Posterior cingulate gyrus (tissue), 11 donors: ENCODE measurements around the gene FBXO10.

ENCODE experiments used
- DNase-seq, 10 donors: peaks; one replicate each; pipeline versions ENCODE4 v3.0.0 to v3.0.0-alpha.2; 2020 to 2021; ENCODE audit warnings: mixed read lengths in 3 of 10
- intact Hi-C: fragments of 100-400 bp; cut with DNase I; formaldehyde crosslinking; loops from one replicate; pipeline ENCODE4 v1.15.1; 2023

FBXO10 gene

GRCh38 chr9:37554318-37554717 lies 21.9 kb downstream of the FBXO10 start:
- DNase-seq, result no peak
- intact Hi-C loops, result no loop called here

GRCh38 chr9:37551888-37552287 lies 24.3 kb downstream of the FBXO10 start:
- intact Hi-C loops, result no loop called here
- no peak for DNase-seq

DNA sequence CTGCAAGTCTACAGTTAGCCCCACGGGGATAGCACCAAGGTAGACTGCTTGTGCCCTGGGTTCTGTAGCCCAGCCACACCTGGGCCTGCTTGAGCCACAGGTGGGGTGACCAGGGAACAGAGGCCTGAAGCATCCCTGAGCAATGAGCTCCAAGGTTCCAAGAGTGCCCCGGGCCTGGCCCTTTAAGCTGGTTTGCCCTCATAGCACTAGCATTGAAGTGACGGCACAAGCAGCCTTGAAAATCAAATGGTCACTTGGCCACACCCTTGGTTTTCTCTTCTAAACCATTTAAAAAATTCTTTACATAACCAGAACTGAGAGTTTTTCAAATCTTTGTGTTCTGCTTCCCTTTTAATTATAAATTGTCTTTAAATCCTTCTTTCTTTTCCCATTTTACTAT lies 24.7 kb downstream of the FBXO10 start:
- no peak for DNase-seq
- intact Hi-C loops, result no loop called here

GRCh38 chr9:37550781-37551180 lies 25.4 kb downstream of the FBXO10 start:
- intact Hi-C loops, result no loop called here
- DNase-seq, result no peak

- no peak for DNase-seq
- intact Hi-C loops, result no loop called here
Measured at GRCh38 chr9:37549527-37549926, 26.7 kb downstream of the FBXO10 start.

GRCh38 chr9:37547328-37547878 lies 28.8 kb downstream of the FBXO10 start:
- no peak for DNase-seq
- intact Hi-C loops, result no loop called here

- DNase-seq, result no peak
- intact Hi-C loops, result no loop called here
Measured at GRCh38 chr9:37543468-37543867, 32.7 kb downstream of the FBXO10 start.

- intact Hi-C loops, result no loop called here
- no peak for DNase-seq
Measured at GRCh38 chr9:37542895-37543294, 33.3 kb downstream of the FBXO10 start.

GRCh38 chr9:37542488-37542887 lies 33.7 kb downstream of the FBXO10 start:
- intact Hi-C loops, result no loop called here
- DNase-seq, result no peak

DNA sequence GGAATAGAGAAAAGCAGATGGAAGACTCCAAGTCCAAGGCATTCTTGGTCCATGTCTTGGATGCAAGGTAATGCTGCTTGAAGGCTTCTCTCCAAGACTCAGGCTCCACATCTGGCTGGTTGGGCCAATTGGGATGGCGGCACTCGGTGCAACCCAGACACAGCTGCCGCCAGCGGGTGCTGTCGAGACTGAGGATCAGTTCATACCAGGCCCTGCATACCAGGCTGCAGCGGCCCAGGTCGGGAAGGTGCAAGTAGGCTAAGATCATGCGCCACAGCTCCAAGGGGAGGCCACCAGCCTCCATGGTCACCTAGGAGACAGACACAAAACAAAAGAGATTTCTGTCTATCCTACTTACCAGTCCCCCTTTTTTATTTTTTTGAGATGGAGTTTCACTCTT lies 34.7 kb downstream of the FBXO10 start:
- DNase-seq, result no peak
- intact Hi-C loops, result no loop called here

DNA sequence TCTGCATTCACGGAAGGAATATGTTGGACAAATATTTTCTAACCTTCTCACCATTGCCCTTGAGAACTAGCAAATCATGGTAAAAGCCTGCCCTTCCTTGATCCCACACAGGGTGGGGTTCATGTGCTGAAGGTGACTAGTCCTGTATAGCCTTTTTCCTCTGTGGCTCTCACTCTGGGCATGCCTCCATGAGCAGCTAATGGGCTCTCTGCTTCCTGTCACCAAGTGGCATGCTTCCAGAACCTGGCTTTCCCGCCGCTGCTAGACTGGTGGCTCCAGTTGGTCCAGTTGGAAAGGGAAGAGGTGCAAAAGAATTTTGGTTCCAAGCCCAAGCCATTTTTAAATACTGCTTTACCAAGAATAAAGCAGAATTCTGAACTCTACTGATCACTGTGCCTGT lies 35.5 kb downstream of the FBXO10 start:
- intact Hi-C loops, result no loop called here
- peak in 3 of 10 donors; percentile 8 to 24 (median 18) for DNase-seq

GRCh38 chr9:37539634-37540033 lies 36.5 kb downstream of the FBXO10 start:
- intact Hi-C loops, result no loop called here

DNA sequence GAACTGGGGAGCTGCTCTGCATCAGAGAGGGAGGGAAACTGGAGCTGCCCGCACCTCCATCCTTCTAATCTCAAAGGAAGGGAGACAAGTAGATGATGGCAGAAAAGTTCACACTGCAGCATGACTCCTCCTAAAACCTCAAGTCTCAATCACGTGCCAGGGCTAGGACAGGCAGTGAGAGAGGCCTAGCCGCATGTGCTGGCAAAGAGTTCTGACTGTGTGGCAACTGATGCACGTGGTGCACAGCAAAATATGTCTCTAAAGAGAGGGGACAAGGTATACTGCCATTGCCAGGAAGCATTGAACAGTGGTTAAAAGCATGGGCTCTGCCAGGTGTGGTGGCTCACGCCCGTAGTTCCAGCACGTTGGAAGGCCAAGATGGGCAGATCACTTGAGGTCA lies 38.1 kb downstream of the FBXO10 start:
- DNase-seq, result no peak
- intact Hi-C loops, result no loop called here

More at GRCh38 chr9:37539634-37540033, 36.5 kb downstream of the FBXO10 start:
- no peak for DNase-seq

DNA sequence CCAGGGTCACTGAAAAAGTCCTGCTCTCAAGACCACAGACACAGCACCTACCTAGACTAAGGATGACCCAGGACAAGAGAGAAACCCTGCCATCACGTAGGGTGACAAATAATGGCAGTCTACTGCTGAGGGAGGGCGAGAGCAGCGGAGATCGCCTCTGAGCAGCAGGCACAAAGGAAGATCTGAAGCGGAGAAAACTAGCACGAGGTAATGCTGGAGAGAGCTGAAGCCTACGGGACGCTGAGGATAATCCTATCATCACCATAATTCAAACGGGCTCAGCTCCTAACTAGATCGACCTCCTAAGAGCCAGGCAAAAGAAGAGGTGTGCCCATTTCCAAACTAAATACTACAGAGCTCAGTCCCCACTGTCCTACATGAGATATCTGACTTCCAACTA lies 41.3 kb downstream of the FBXO10 start:
- DNase-seq, result no peak
- intact Hi-C loops, result no loop called here

DNA sequence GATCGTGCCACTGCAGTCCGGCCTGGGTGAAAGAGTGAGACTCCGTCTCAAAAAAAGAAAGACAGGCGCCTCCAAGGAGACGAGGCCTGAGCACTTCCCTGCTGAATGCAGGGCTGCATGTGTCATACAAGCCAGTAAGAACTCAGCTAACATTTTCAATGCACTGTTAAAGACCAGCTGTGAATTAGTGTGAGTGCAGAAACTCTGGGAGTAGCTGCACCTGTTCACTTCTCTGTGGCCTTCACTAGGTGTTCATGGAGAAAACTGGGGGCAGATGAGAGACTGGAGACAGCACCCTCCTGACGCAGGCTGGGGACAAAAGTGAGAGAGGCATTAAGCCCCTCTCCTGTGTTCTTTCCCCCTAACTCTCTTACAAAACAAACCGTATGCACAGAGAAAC lies 41.8 kb downstream of the FBXO10 start:
- intact Hi-C loops, result no loop called here
- no peak for DNase-seq

DNA sequence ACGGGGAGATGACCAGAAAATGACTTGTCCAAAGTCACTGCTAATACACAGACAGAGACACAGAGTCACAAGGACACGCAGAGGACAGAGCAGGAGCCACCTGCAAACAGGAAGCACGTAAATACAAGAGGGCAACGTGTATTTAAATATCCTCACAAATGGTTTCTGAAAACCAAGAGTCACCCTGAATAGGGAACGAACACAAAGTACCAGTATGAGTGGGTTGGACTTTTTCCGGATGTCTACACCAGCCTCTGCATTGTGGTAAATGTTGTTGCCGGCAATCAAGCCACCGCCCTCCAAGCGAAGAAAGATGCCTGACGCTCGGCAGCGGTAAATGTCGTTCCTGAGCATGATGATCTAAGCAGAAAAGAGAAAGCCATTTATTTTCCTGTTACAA lies 44.5 kb downstream of the FBXO10 start:
- no peak for DNase-seq
- intact Hi-C loops, result no loop called here

DNA sequence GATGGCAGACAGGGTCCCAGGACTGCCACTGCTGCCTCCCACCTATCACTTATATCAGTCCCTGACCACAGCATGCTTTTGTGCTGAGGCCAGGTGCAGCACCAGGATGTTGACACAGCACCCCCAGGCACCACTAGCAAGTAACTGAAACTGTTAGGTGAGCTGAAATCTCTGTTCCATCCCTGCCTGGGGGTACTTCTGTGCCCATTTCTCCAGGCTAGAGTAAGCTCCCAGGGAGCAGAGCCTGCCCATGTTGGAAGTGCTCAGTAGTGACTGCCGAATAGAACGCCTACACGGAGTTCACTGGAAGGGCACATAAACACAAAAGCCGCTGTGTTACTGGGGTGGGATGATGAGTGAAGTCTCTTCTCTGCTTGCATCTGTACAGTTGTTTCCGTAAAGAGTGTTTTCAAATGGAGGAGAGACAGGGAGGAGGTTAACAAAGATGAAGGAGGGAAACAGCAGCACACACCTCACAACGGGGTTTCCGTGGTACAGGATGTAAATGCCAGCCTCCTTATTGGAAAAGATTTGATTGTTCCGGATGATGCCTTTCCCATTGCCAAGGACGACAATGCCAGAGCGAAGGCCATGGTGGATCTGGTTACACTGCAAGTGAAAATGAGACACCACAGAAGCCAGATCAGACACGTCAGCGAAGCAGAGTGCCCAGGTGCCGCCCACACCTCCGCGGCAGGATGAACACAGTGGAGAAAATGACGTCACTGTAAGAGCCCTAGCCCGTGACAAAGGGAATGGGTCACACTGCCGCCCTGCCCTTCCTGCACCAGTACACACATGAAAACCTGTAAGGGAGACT lies 47.3 kb downstream of the FBXO10 start:
- intact Hi-C loops, result no loop called here
- peak in 5 of 10 donors; percentile 14 to 87 (median 45) for DNase-seq

DNA sequence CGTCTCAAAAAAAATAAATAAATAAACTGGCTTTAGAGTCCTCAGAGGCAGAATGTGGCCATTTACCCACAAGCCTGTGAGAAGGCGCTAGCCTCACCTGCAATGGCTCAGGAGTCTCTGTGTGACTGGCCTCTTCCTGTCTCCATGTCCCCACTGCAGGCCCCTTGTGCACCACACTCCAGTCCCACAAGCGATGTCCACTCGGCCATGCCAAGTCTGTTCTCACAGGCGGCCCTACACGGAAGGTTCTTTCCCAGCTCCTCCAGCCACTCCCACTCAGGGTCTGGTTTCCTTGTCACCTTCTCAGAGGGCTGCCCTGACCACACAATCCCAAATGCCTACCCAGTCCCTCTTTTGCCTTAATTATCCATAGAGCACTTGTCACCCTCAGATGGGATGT lies 52.3 kb downstream of the FBXO10 start:
- DNase-seq, result no peak
- intact Hi-C loops, result no loop called here

- intact Hi-C loops, result no loop called here
- no peak for DNase-seq
Measured at GRCh38 chr9:37522971-37523370, 53.2 kb downstream of the FBXO10 start.

GRCh38 chr9:37521111-37521510 lies 55.1 kb downstream of the FBXO10 start:
- no peak for DNase-seq
- intact Hi-C loops, result no loop called here

DNA sequence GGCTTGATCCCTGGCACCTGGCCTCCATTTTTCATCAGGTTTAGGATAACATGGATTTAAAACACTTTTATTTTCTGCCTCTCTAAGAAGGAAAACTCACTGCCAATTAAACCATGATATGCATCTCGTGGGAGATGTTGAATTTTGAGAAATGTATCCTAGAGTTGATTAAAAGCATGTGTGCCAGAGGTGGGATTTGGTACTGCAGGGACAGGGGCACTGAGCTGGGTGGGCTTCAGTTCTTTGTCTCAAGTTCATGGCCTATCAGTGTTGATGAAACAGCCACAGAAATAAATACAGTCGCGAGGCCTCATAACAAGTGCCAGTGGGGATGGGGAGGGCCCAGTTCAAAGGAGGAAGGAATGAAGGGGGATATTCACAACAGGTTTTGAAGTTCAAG lies 55.5 kb downstream of the FBXO10 start:
- intact Hi-C loops, result no loop called here
- DNase-seq, result no peak

DNA sequence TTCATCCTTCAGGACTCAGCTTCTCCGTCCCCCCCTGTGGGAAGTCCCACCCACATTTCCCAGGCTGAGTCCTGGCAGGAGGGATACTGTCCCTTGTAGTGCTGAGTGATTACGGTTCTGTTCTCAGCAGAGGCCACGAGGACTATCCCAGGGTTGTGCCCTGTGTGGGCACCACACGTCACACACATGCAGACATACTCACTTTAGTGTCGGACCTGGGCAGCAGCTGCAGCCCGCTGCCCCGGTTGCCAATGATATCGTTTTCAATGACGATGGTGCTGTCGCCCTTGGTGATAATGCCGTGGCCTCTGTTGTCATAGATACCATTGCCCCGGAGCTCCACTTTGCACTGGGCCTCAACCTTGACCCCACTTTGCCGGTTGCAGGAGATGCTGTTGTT lies 58.3 kb downstream of the FBXO10 start:
- intact Hi-C loops, result no loop called here
- DNase-seq, result peak in 1 of 10 donors; percentile 56
